Ovary (tissue), 9 donors: Measurements from ENCODE around the gene OR2V2. TPM values are rescaled to one million over a fixed set of nuclear protein-coding genes. Genes with fewer than 3 reads are reported as not detected.

Experiments
- DNase-seq, 5 donors: peaks; one replicate each; pipeline ENCODE4 v3.0.0-alpha.2; 2019 to 2020
- H3K27ac ChIP-seq, 2 donors: fragments of 200-600 bp; one replicate each; pipeline versions ENCODE4 v1.5.1 to v1.8.0; 2019 to 2022
- H3K27me3 ChIP-seq: fragments of 200-600 bp; one replicate; pipeline ENCODE4 v1.8.0; 2022
- H3K36me3 ChIP-seq: fragments of 200-600 bp; sonication (generic); one replicate; pipeline ENCODE4 v1.5.1; 2019
- H3K4me1 ChIP-seq: one replicate; pipeline ENCODE4 v1.8.1; 2013; ENCODE audit warnings: mild to moderate bottlenecking, moderate library complexity; ENCODE audit not compliant: insufficient read depth
- H3K4me3 ChIP-seq: fragments of 200-600 bp; sonication (generic); one replicate; pipeline ENCODE4 v1.5.1; 2017
- H3K9me3 ChIP-seq, 2 donors: fragments of 200-600 bp in 1 of 2; sonication (generic) in 1 of 2; one replicate each; pipeline versions ENCODE4 v1.5.1 to v1.8.1; 2013 to 2019; ENCODE audit warnings: mild to moderate bottlenecking in 1 of 2, moderate library complexity in 1 of 2
- CTCF ChIP-seq, 3 donors: fragments of 450-650 bp in 2 of 3; fragments of 200-600 bp in 1 of 3; IDR thresholded peaks; one replicate each; pipeline versions ENCODE4 v1.5.1 to v1.8.0; 2016 to 2022; ENCODE audit warnings: antibody characterized with exemption in 3 of 3, mild to moderate bottlenecking in 1 of 3
- EP300 ChIP-seq: sonication (generic); formaldehyde crosslinking; IDR thresholded peaks from one replicate; pipeline ENCODE4 v1.6.1; 2017; ENCODE audit warnings: antibody characterized with exemption
- POLR2A ChIP-seq: fragments of 450-650 bp; IDR thresholded peaks from one replicate; pipeline ENCODE4 v1.6.1; 2017; ENCODE audit warnings: antibody characterized with exemption, mild to moderate bottlenecking, moderate library complexity
- WGBS, 3 donors: extraction: QIAGEN DNeasy Blood & Tissue Kit in 1 of 3; methylation state at CpG; one replicate each; pipeline versions ENCODE4 v1.1.5 to v1.1.7; 2013 to 2017; 5-methylcytosine and 5-hydroxymethylcytosine counted together
- intact Hi-C, 4 donors: fragments of 100-400 bp; cut with DNase I; formaldehyde crosslinking; loops; one replicate each; pipeline versions ENCODE4 v1.11.0 to v1.15.1; 2022 to 2023
- polyA plus RNA-seq, 2 donors: library from polyadenylated mRNA; stranded (reverse); fragments of 200-250 nt in 1 of 2; fragments of 350-450 nt in 1 of 2; fragmentation: Illumina TruSeq in 1 of 2; extraction: RNeasy Lipid Tissue Mini Kit (QIAGEN cat#74804) in 1 of 2; gene quantifications; one replicate each; pipeline ENCODE4 v1.2.3, GENCODE V29; 2013 to 2014
- total RNA-seq, 7 donors: library from RNA; depleted of rRNA in 2 of 7; stranded (reverse); fragments of >200 nt in 2 of 7; fragmentation: NEBNext Ultra II Directional in 3 of 7; extraction: Animal tissue kit (Norgen Biotek cat#: 25700) in 3 of 7; gene quantifications; one replicate each; pipeline versions ENCODE4 v1.1.0 to v1.2.4, GENCODE V29; 2016 to 2023
- donor health status: DM: no; HTN: no; CAD: no; lungs with moderate emphysema.
- donor health status: DM: no; HTN: no; CAD: no.
- donor health status: Bipolar disorder and iron deficiency.
- donor health status: DM: yes; HTN: yes; CAD: no.
- donor health status: DM: no; HTN: no; CAD: no.
- donor health status: DM: yes; HTN: yes; CAD: no.

Gene OR2V2
- total and polyA plus RNA-seq, 9 donors, result 0.80 TPM; not detected in 8

GRCh38 chr5:181184845-181185216 is 37.4 kb downstream of the OR2V2 start:
- Histone ChIP-seq H3K27ac (no peak overlapping the region), H3K36me3 (no peaks in the 10 kb centered on the region), H3K27me3 (no peaks in the 10 kb centered on the region), H3K9me3 (no peaks in the 10 kb centered on the region), H3K4me1 (peaks cover 2% of the 10 kb centered on the region), H3K4me3 (no peak overlapping the region)
- 70 to 85% (median 84%) methylated on average over 16 of the region's 16 CpGs for WGBS, 3 donors
- intact Hi-C loops, result loop anchor here in 3 of 4 donors (5.0 to 10.0 kb wide), 3 partner anchors 37 to 400 kb away; partner anchors contain the start of genes TRIM41 (in 1 of the 3) and TRIM52 (in 1 of the 3)
- no peak for DNase-seq
- TF ChIP-seq CTCF (IDR thresholded peaks at IDR 0.05) (no peak), POLR2A (no peak), EP300 (no peak)

- Histone ChIP-seq H3K27me3 (no peaks in the 10 kb centered on the region), H3K27ac (no peak overlapping the region), H3K9me3 (no peaks in the 10 kb centered on the region), H3K4me1 (peaks cover 2% of the 10 kb centered on the region), H3K36me3 (no peaks in the 10 kb centered on the region), H3K4me3 (no peak overlapping the region)
- 91 to 95% (median 94%) methylated on average over 13 of the region's 13 CpGs for WGBS, 3 donors
- no peak for DNase-seq
- intact Hi-C loops, result loop anchor here in 3 of 4 donors (5.0 to 10.0 kb wide), 3 partner anchors 37 to 401 kb away; partner anchors contain the start of genes TRIM41 (in 1 of the 3) and TRIM52 (in 1 of the 3)
- TF ChIP-seq EP300 (no peak), CTCF (IDR thresholded peaks at IDR 0.05) (no peak)
These were observed 38.2 kb downstream of the OR2V2 start for GRCh38 chr5:181185560-181185959.

- H3K4me1 ChIP-seq, result peaks cover 2% of the 10 kb centered on the region
- intact Hi-C loops, result loop anchor here in 3 of 4 donors (5.0 to 10.0 kb wide), 3 partner anchors 36 to 401 kb away; partner anchors contain the start of genes TRIM41 (in 1 of the 3) and TRIM52 (in 1 of the 3)
- no peak overlapping the region for H3K4me3 ChIP-seq
- no peaks in the 10 kb centered on the region for H3K36me3 ChIP-seq
- no peak overlapping the region for H3K27ac ChIP-seq
- WGBS, 3 donors, result 84 to 88% (median 84%) methylated on average over 6 of the region's 6 CpGs
- no peak for DNase-seq
- no peaks in the 10 kb centered on the region for H3K9me3 ChIP-seq
- H3K27me3 ChIP-seq, result no peaks in the 10 kb centered on the region
- no peak for TF ChIP-seq CTCF (IDR thresholded peaks at IDR 0.05)
- TF ChIP-seq POLR2A, result no peak
- no peak for TF ChIP-seq EP300
These were observed 38.6 kb downstream of the OR2V2 start for GRCh38 chr5:181186022-181186421.

- no peak overlapping the region for H3K4me3 ChIP-seq
- no peak overlapping the region for H3K27ac ChIP-seq
- H3K9me3 ChIP-seq, result no peaks in the 10 kb centered on the region
- no peaks in the 10 kb centered on the region for H3K27me3 ChIP-seq
- TF ChIP-seq POLR2A (no peak), EP300 (no peak), CTCF (IDR thresholded peaks at IDR 0.05) (no peak)
- peaks cover 2% of the 10 kb centered on the region for H3K4me1 ChIP-seq
- intact Hi-C loops, result loop anchor here in 3 of 4 donors (5.0 to 10.0 kb wide), 3 partner anchors 35 to 402 kb away; partner anchors contain the start of genes TRIM41 (in 1 of the 3) and TRIM52 (in 1 of the 3)
- no peak for DNase-seq
- no peaks in the 10 kb centered on the region for H3K36me3 ChIP-seq
- WGBS, 3 donors, result 27 to 43% (median 30%) methylated on average over 8 of the region's 8 CpGs
These were observed 39.7 kb downstream of the OR2V2 start for GRCh38 chr5:181186986-181187499.
